HK-2 (cell line): ENCODE measurements around the gene CAV2.

Experiments used
- DNase-seq: peaks from one replicate; pipeline ENCODE4 v3.0.0-alpha.2; 2018; ENCODE audit not compliant: unreplicated experiment

The CAV2 gene

DNA sequence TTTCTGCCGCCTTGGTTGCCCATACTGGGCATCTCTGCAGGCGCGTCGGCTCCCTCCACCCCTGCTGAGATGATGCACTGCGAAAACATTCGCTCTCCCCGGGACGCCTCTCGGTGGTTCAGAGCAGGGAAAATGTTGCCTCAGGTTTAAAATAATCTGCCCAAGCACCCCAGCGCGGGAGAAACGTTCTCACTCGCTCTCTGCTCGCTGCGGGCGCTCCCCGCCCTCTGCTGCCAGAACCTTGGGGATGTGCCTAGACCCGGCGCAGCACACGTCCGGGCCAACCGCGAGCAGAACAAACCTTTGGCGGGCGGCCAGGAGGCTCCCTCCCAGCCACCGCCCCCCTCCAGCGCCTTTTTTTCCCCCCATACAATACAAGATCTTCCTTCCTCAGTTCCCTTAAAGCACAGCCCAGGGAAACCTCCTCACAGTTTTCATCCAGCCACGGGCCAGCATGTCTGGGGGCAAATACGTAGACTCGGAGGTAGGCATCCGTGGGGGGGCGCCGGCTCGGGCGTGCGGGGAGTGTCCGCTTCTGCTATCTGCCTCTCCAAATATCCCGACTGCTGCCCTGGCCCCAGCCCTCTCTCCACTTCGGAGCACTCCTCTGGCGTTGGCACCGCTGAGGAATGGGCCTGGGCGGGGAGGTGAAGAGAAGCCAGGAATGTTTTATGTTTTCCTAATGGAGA, 25.2 kb downstream of the CAV2 start, which contains the start of gene CAV1:
TSS of gene CAV1 (plus strand) at position 428 of the 689 bp plus-strand sequence. CDS start at position 455, 27 bp downstream.
- DNase-seq: peak; percentile 93

GRCh38 chr7:116525298-116525912, 25.9 kb downstream of the CAV2 start:
- DNase-seq: peak; percentile 55

- DNase-seq: peak; percentile 86
Measured at GRCh38 chr7:116525913-116526861, 26.6 kb downstream of the CAV2 start.

- DNase-seq: no peak
Measured at GRCh38 chr7:116526897-116527296, 27.4 kb downstream of the CAV2 start.

DNA sequence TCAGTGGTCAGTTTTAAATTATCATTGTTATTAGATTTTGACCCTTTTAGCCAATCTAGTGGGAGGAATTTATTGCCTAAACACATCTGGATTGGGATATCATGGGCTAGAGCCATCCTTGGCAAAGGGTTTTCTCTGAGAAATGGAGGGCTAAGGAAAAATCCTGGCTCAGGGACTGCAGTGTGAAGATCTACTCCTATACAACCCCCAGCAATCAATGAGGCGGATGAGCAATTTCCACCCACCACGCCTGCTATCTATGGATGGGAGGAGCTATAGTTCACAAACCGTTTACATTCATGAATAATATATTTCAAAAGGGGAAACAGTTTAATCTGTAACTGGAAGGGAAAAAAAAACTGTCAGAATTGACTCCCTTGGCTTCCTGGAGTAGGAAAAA, 28.0 kb downstream of the CAV2 start:
- DNase-seq: no peak

DNA sequence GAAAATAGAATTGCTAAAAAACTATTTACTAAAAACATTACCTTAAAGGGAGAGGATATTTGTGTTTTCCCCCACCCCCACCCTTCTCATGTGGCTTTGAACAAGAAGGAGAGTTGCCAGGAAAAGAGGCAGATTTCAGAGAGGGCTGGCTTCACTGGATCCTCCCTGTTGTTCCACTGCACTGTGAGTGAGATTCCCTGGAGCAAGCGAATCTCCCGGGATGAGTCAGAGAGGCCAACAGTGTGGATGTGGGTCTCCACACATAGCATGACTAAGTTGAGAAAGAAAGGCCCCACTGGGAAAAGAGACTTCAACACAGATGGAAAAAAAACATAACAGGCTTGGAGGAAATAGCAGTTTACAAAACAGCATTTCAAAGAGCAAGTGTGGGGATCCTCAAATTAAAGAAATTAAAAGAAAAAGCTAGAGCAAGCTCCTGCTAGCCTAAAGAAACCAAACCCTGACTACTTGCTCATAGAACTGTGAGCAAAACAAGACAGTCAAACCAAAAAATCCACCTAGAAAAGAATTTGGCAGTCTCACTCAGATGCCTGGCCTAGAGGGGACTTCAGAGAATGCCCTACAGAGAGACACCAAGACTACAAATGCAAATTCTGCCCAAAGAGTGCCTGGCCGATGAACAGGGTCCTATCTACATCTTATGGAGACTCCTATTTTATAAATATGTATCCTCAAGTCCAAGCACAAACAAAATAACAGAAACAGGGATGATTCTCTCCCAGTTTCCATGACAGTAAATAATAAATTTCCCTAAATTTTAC, 28.7 kb downstream of the CAV2 start:
- DNase-seq: peak; percentile 74

GRCh38 chr7:116529250-116529649, 29.7 kb downstream of the CAV2 start:
- DNase-seq: no peak

GRCh38 chr7:116530107-116530820, 30.7 kb downstream of the CAV2 start:
- DNase-seq: no peak

- no peak for DNase-seq
Measured at GRCh38 chr7:116532102-116532688, 32.7 kb downstream of the CAV2 start.

GRCh38 chr7:116534790-116535189, 35.3 kb downstream of the CAV2 start:
- no peak for DNase-seq

- no peak for DNase-seq
Measured at GRCh38 chr7:116535416-116535815, 35.9 kb downstream of the CAV2 start.

DNA sequence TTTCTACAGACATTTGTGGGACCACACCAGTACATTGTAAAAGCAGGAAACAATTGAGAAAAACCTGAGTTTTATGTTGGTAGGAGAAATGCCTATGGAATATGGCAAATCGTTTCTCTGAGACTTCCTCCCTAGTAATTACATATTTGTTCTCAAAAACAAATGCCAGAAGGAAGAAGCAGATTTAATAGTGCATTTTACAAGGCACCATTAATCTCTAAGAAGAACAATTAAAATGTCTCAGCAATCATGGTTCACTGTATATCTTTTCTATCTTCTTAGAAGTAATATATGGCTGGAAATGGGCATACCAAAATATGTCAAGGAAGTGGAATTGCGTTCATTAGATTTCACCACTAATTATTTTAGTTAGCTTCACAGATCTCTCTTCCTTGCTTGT, 38.6 kb downstream of the CAV2 start:
- DNase-seq: no peak

GRCh38 chr7:116539879-116540278, 40.3 kb downstream of the CAV2 start:
- no peak for DNase-seq

DNA sequence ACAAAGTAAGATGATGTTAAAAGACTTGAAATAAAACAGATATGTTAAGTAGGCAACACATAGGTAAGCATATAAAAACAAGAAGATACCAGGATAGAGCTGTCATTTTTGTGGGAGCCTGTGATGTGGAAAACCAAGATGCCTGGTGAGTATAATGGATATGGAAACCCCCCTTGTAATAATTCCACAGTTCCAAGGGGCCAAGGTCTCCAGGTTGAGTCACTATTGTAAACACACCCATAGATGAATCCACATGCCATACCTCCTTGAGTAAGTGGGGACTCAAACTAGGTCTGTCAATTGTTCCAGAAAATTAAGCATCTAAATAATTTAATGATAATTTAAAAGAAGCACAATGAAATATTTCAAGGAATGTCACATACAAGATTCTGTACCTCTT, 41.2 kb downstream of the CAV2 start:
- no peak for DNase-seq

GRCh38 chr7:116541951-116542350, 42.4 kb downstream of the CAV2 start:
- no peak for DNase-seq

- DNase-seq: no peak
Measured at GRCh38 chr7:116542618-116543017, 43.1 kb downstream of the CAV2 start.

- no peak for DNase-seq
Measured at GRCh38 chr7:116543664-116544063, 44.1 kb downstream of the CAV2 start.

DNA sequence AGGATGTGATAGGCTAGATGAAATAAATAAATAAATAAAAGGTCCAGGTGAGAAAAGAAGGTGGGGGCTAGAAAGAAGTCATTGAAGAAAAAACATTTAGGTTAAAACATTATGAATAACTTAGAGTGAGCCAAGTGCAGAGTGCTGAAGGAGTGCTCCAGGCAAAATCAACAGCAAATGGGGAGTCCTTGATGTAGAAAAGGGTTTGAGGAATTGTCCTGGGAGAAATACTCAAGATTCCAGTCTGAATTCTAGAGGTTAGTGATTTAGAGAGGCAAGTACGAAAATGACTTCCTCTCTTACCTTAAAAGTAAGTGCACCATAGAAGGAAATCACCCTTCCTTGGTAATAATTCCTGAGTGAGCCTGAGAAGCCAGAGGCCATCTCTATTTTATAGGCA, 44.9 kb downstream of the CAV2 start:
- DNase-seq: no peak

DNA sequence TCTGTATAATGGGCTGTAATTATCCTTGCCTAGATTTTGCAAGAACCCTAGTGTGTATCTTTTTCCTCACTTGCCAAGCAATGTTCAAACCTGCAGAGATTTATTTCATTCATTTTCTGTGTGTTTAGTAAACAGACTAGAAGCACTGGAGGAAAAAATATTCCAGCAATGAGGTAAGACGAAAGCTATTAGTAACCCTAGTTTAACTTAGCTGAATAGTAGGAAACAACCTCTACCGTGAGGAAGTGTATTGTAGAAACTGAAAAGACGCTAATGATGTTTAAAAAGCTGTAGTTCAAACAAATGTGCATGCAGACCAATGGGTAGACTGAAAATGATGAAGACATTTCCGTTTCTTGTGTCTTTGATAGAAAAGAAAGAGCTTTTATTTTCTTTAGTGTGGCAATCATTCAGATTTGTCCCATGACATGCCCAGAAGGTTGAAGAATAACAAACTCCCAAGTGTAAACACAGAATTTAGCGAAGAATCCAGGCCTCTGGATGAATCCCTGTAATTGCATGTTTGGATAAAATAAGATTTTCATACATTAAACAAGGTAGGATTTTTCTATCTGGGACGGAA, 46.0 kb downstream of the CAV2 start:
- DNase-seq: no peak

GRCh38 chr7:116546054-116546453, 46.5 kb downstream of the CAV2 start:
- DNase-seq: no peak
